Spleen (tissue), 7 donors: ENCODE results near the gene LYRM4.

Experiments
- POLR2A ChIP-seq, 3 donors: fragments of 450-650 bp; IDR thresholded peaks; one replicate each; pipeline ENCODE4 v1.5.1; 2017; ENCODE audit warnings: antibody characterized with exemption in 3 of 3, mild to moderate bottlenecking in 1 of 3
- POLR2AphosphoS5 ChIP-seq, 3 donors: sonication (generic); formaldehyde crosslinking; IDR thresholded peaks; one replicate each; pipeline ENCODE4 v1.5.1; 2017; ENCODE audit warnings: antibody characterized with exemption in 3 of 3
- TF ChIP-seq, protein P1 (sequence below), 11 experiments: fragments of 200-600 bp in 7 of 11; fragments of 450-650 bp in 4 of 11; sonication (generic) in 4 of 11; IDR thresholded peaks in 8 of 11; conservative IDR thresholded peaks in 3 of 11; 1 replicate in 7 of 11; 2 replicates in 4 of 11; pipeline versions ENCODE4 v1.4.0 to v1.8.0; 2016 to 2021; ENCODE audit warnings: antibody characterized with exemption in 11 of 11, inconsistent platforms in 4 of 11, mild to moderate bottlenecking in 1 of 11
- donor health status: DM: no; HTN: no; CAD: no; lungs with moderate emphysema.
- donor health status: DM: no; HTN: no; CAD: no.
- donor health status: DM: no; HTN: no; CAD: no.

DNA sequence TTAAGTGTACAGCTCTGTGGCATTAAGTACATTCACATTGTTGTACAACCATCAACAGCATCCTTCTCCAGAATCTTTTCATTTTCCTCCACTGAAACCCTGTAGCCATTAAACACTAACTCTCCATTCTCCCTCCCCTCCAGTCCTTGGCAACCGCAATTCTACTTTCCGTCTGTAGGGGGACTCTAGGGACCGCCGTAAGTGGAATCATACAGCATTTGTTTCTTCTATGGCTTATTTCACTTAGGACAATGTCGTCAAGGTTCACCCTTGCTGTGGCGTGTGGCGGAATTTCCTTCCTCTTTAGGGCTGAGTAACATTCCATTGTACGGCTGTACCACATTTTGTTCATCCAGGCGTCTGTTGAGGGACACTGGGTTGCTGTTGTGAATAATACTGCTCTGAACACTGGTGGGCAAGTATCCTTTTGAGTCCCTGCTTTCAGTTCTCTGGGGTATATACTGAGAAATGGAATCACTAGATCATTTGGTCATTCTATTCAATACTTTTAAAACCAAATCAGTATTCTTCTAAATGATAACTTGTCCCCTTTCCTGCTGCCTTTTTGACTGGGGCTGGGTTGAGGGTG, 124.9 kb downstream of the LYRM4 start:
- TF ChIP-seq POLR2A (IDR thresholded peaks at IDR 0.05) (no peak), POLR2AphosphoS5 (IDR thresholded peaks at IDR 0.05) (no peak)
- TF ChIP-seq, protein P1, sequence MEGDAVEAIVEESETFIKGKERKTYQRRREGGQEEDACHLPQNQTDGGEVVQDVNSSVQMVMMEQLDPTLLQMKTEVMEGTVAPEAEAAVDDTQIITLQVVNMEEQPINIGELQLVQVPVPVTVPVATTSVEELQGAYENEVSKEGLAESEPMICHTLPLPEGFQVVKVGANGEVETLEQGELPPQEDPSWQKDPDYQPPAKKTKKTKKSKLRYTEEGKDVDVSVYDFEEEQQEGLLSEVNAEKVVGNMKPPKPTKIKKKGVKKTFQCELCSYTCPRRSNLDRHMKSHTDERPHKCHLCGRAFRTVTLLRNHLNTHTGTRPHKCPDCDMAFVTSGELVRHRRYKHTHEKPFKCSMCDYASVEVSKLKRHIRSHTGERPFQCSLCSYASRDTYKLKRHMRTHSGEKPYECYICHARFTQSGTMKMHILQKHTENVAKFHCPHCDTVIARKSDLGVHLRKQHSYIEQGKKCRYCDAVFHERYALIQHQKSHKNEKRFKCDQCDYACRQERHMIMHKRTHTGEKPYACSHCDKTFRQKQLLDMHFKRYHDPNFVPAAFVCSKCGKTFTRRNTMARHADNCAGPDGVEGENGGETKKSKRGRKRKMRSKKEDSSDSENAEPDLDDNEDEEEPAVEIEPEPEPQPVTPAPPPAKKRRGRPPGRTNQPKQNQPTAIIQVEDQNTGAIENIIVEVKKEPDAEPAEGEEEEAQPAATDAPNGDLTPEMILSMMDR (IDR thresholded peaks at IDR 0.05 in 8 of 11, conservative IDR thresholded peaks at IDR 0.05 in 3 of 11), result peak; percentile 29 to 87 (median 79)
